Measurements from ENCODE around the gene MSRB2. TPM values are rescaled to one million over a fixed set of nuclear protein-coding genes. Genes with fewer than 3 reads are reported as not detected.
A peak's percentile ranks its signal among the peaks of the same experiment; 100 is the strongest.

The MSRB2 gene
- total RNA-seq, 3 donors from 2014 or later = 35.1 to 49.8 (median 48.4) TPM

- DNase-seq (peak in 1 of 3 donors; percentile 4), ATAC-seq (no peak)
- intact Hi-C loops (cut with DNase I, micrococcal nuclease) = no loop called here
- Histone ChIP-seq H3K36me3 (ENCODE audit: low read depth) (no peaks in the 10 kb centered on the region), H3K4me1 (ENCODE audit: low read depth) (peaks cover 10% of the 10 kb centered on the region), H3K9me3 (no peaks in the 10 kb centered on the region), H3K4me3 (no peak overlapping the region)
- no peak for TF ChIP-seq CTCF (IDR thresholded peaks at IDR 0.05)
These were observed 3.7 kb downstream of the MSRB2 start for GRCh38 chr10:23099079-23099478.

GRCh38 chr10:23099816-23100215, 4.4 kb downstream of the MSRB2 start:
- intact Hi-C loops (cut with DNase I, micrococcal nuclease) = no loop called here
- ATAC-seq = peak; percentile 76
- TF ChIP-seq CTCF (IDR thresholded peaks at IDR 0.05) = no peak
- Histone ChIP-seq H3K4me3 (no peak overlapping the region), H3K9me3 (no peaks in the 10 kb centered on the region), H3K36me3 (ENCODE audit: low read depth) (no peaks in the 10 kb centered on the region), H3K4me1 (ENCODE audit: low read depth) (peaks cover 10% of the 10 kb centered on the region)
- peak in 1 of 3 donors; percentile 41 for DNase-seq

GRCh38 chr10:23100331-23101030, 5.1 kb downstream of the MSRB2 start:
- Histone ChIP-seq H3K36me3 (ENCODE audit: low read depth) (no peaks in the 10 kb centered on the region), H3K4me3 (no peak overlapping the region), H3K4me1 (ENCODE audit: low read depth) (peaks cover 10% of the 10 kb centered on the region), H3K9me3 (no peaks in the 10 kb centered on the region)
- no peak for TF ChIP-seq CTCF (IDR thresholded peaks at IDR 0.05)
- ATAC-seq (no peak), DNase-seq (no peak)
- intact Hi-C loops (cut with DNase I, micrococcal nuclease) = no loop called here

- H3K36me3 ChIP-seq (ENCODE audit: low read depth) = no peaks in the 10 kb centered on the region
- DNase-seq = no peak
These were observed 11.1 kb downstream of the MSRB2 start for GRCh38 chr10:23106331-23107072.

More at GRCh38 chr10:23106331-23107072, 11.1 kb downstream of the MSRB2 start:
- no peaks in the 10 kb centered on the region for H3K4me1 ChIP-seq (ENCODE audit: low read depth)
- intact Hi-C loops (cut with DNase I, micrococcal nuclease) = no loop called here
- no peak for TF ChIP-seq CTCF (IDR thresholded peaks at IDR 0.05)
- H3K4me3 ChIP-seq = no peak overlapping the region
- no peak for ATAC-seq
- H3K9me3 ChIP-seq = no peaks in the 10 kb centered on the region
